Small intestine (tissue), 7 donors: ENCODE results near the gene FAAP20. TPM values are rescaled to one million over a fixed set of nuclear protein-coding genes. Genes with fewer than 3 reads are reported as not detected.

Experiments
- DNase-seq, 2 donors: peaks; one replicate each; pipeline versions ENCODE4 v3.0.0 to v3.0.0-alpha.2; 2013
- FAIRE-seq: peaks from 2 replicates; lab custom pipeline; 2012; peaks lifted over from hg19 to GRCh38; lab: Jason Lieb, UNC
- H3K27ac ChIP-seq, 3 donors: one replicate each; pipeline ENCODE4 v1.5.1; 2013; ENCODE audit warnings: low read length in 2 of 3, mild to moderate bottlenecking in 2 of 3, control low read depth in 1 of 3, inconsistent platforms in 1 of 3, low read depth in 1 of 3, moderate library complexity in 1 of 3
- H3K27me3 ChIP-seq, 3 donors: one replicate each; pipeline ENCODE4 v1.6.1; 2013; ENCODE audit warnings: low read length in 3 of 3, inconsistent platforms in 1 of 3; ENCODE audit not compliant: control insufficient read depth in 3 of 3, insufficient read depth in 3 of 3
- H3K36me3 ChIP-seq, 3 donors: one replicate each; pipeline ENCODE4 v1.6.1; 2013; ENCODE audit warnings: low read length in 3 of 3, inconsistent platforms in 1 of 3, low read depth in 1 of 3, mild to moderate bottlenecking in 1 of 3, moderate library complexity in 1 of 3; ENCODE audit not compliant: control insufficient read depth in 3 of 3, insufficient read depth in 2 of 3
- H3K4me1 ChIP-seq, 3 donors: one replicate each; pipeline ENCODE4 v1.6.1; 2013; ENCODE audit warnings: low read length in 2 of 3, inconsistent platforms in 1 of 3, low read depth in 1 of 3, mild to moderate bottlenecking in 1 of 3, moderate library complexity in 1 of 3; ENCODE audit not compliant: control insufficient read depth in 3 of 3, insufficient read depth in 2 of 3
- H3K4me3 ChIP-seq, 3 donors: one replicate each; pipeline ENCODE4 v1.5.1; 2013; ENCODE audit warnings: low read length in 3 of 3, control low read depth in 1 of 3, inconsistent platforms in 1 of 3, low read depth in 1 of 3, mild to moderate bottlenecking in 1 of 3, moderate library complexity in 1 of 3
- H3K9me3 ChIP-seq, 2 donors: one replicate each; pipeline ENCODE4 v1.6.1; 2013; ENCODE audit warnings: low read depth in 1 of 2, low read length in 1 of 2; ENCODE audit not compliant: control insufficient read depth in 2 of 2, insufficient read depth in 1 of 2
- WGBS, 3 donors: extraction: QIAGEN DNeasy Blood & Tissue Kit; methylation state at CpG; one replicate each; pipeline ENCODE4 v1.1.7; 2013; 5-methylcytosine and 5-hydroxymethylcytosine counted together
- polyA plus RNA-seq, 4 donors: library from polyadenylated mRNA; stranded (reverse) in 3 of 4; unstranded in 1 of 4; fragments of 200-250 nt in 3 of 4; fragments of 120-200 nt in 1 of 4; gene quantifications; one replicate each; pipeline versions ENCODE4 v1.2.1 to v1.2.3, GENCODE V29; 2013
- donor health status: healthy with polysubstance abuse.
- donor health status: control.
- donor health status: control.
- donor health status: Bipolar disorder and iron deficiency.
- donor health status: healthy.

Gene FAAP20
- polyA plus RNA-seq, 4 donors = 20.6 to 52.3 (median 45.4) TPM

- Histone ChIP-seq H3K4me1 (no peaks in the 10 kb centered on the region), H3K27me3 (no peaks in the 10 kb centered on the region), H3K36me3 (peaks cover 0 to 89% (median 30%) of the 10 kb centered on the region in 3 donors), H3K27ac (no peak overlapping the region), H3K9me3 (peaks cover 0 to 10% of the 10 kb centered on the region in 2 donors), H3K4me3 (no peak overlapping the region)
- no peak for FAIRE-seq
- WGBS, 3 donors = 91 to 93% (median 92%) methylated on average over 18 of the region's 18 CpGs
- no peak for DNase-seq
Observed at GRCh38 chr1:2159124-2159523, 35.4 kb downstream of the FAAP20 start.

GRCh38 chr1:2158272-2158671 lies 36.3 kb downstream of the FAAP20 start:
- H3K27ac ChIP-seq = no peak overlapping the region
- H3K4me3 ChIP-seq = no peak overlapping the region
- H3K9me3 ChIP-seq = peaks cover 0 to 5% of the 10 kb centered on the region in 2 donors
- FAIRE-seq (no peak), DNase-seq (no peak)
- H3K36me3 ChIP-seq = peaks cover 0 to 94% (median 30%) of the 10 kb centered on the region in 3 donors
- H3K27me3 ChIP-seq = no peaks in the 10 kb centered on the region
- 90 to 97% (median 96%) methylated on average over 16 of the region's 16 CpGs for WGBS, 3 donors
- no peaks in the 10 kb centered on the region for H3K4me1 ChIP-seq

GRCh38 chr1:2157856-2158255 lies 36.7 kb downstream of the FAAP20 start:
- FAIRE-seq (no peak), DNase-seq (no peak)
- Histone ChIP-seq H3K4me1 (no peaks in the 10 kb centered on the region), H3K9me3 (peaks cover 0 to 1% of the 10 kb centered on the region in 2 donors), H3K27ac (no peak overlapping the region), H3K27me3 (no peaks in the 10 kb centered on the region), H3K4me3 (no peak overlapping the region), H3K36me3 (peaks cover 0 to 94% (median 26%) of the 10 kb centered on the region in 3 donors)
- 94 to 96% (median 94%) methylated on average over 19 of the region's 19 CpGs for whole genome bisulfite sequencing, 3 donors

GRCh38 chr1:2156866-2157265 lies 37.7 kb downstream of the FAAP20 start:
- Histone ChIP-seq H3K4me1 (no peaks in the 10 kb centered on the region), H3K4me3 (no peak overlapping the region), H3K36me3 (peaks cover 0 to 92% (median 24%) of the 10 kb centered on the region in 3 donors), H3K27me3 (no peaks in the 10 kb centered on the region), H3K9me3 (no peaks in the 10 kb centered on the region), H3K27ac (no peak overlapping the region)
- DNase-seq = no peak
- WGBS, 3 donors = 87 to 88% (median 87%) methylated on average over 9 of the region's 9 CpGs
- FAIRE-seq = no peak

- DNase-seq (no peak), FAIRE-seq (no peak)
- peaks cover 0 to 92% (median 22%) of the 10 kb centered on the region in 3 donors for H3K36me3 ChIP-seq
- no peak overlapping the region for H3K4me3 ChIP-seq
- H3K9me3 ChIP-seq = no peaks in the 10 kb centered on the region
- H3K4me1 ChIP-seq = no peaks in the 10 kb centered on the region
- H3K27ac ChIP-seq = no peak overlapping the region
- no peaks in the 10 kb centered on the region for H3K27me3 ChIP-seq
- WGBS, 3 donors = 90 to 91% (median 90%) methylated on average over 6 of the region's 6 CpGs
Observed at GRCh38 chr1:2155788-2156187, 38.8 kb downstream of the FAAP20 start.

- Histone ChIP-seq H3K9me3 (no peaks in the 10 kb centered on the region), H3K4me1 (no peaks in the 10 kb centered on the region), H3K4me3 (no peak overlapping the region), H3K27ac (no peak overlapping the region), H3K36me3 (peaks cover 0 to 92% (median 24%) of the 10 kb centered on the region in 3 donors), H3K27me3 (no peaks in the 10 kb centered on the region)
- WGBS, 3 donors = 96 to 98% (median 97%) methylated on average over 10 of the region's 10 CpGs
- FAIRE-seq = no peak
- no peak for DNase-seq
Observed at GRCh38 chr1:2155147-2155598, 39.4 kb downstream of the FAAP20 start.

GRCh38 chr1:2154022-2154421 lies 40.5 kb downstream of the FAAP20 start:
- peaks cover 0 to 91% (median 25%) of the 10 kb centered on the region in 3 donors for H3K36me3 ChIP-seq
- 93 to 99% (median 96%) methylated on average over 21 of the region's 21 CpGs for WGBS, 3 donors
- H3K27me3 ChIP-seq = no peaks in the 10 kb centered on the region
- H3K9me3 ChIP-seq = no peaks in the 10 kb centered on the region
- FAIRE-seq = no peak
- DNase-seq = no peak
- no peak overlapping the region for H3K4me3 ChIP-seq
- H3K27ac ChIP-seq = no peak overlapping the region
- H3K4me1 ChIP-seq = no peaks in the 10 kb centered on the region

GRCh38 chr1:2152954-2153353 lies 41.6 kb downstream of the FAAP20 start:
- 81 to 89% (median 82%) methylated on average over 11 of the region's 11 CpGs for WGBS, 3 donors
- peaks cover 0 to 88% (median 25%) of the 10 kb centered on the region in 3 donors for H3K36me3 ChIP-seq

GRCh38 chr1:2151911-2152310 lies 42.7 kb downstream of the FAAP20 start:
- Histone ChIP-seq H3K4me3 (no peak overlapping the region), H3K9me3 (no peaks in the 10 kb centered on the region), H3K27me3 (no peaks in the 10 kb centered on the region), H3K4me1 (no peaks in the 10 kb centered on the region), H3K27ac (no peak overlapping the region), H3K36me3 (peaks cover 0 to 79% (median 23%) of the 10 kb centered on the region in 3 donors)
- WGBS, 3 donors = 89 to 96% (median 92%) methylated on average over 6 of the region's 6 CpGs
- FAIRE-seq (no peak), DNase-seq (no peak)

More at GRCh38 chr1:2152954-2153353, 41.6 kb downstream of the FAAP20 start:
- H3K9me3 ChIP-seq = no peaks in the 10 kb centered on the region
- no peaks in the 10 kb centered on the region for H3K4me1 ChIP-seq
- no peaks in the 10 kb centered on the region for H3K27me3 ChIP-seq
- FAIRE-seq (no peak), DNase-seq (no peak)
- H3K4me3 ChIP-seq = no peak overlapping the region
- H3K27ac ChIP-seq = no peak overlapping the region
